HCT116 (cell line): Measurements from ENCODE around the gene MYH15. TPM values are rescaled to one million over a fixed set of nuclear protein-coding genes. Genes with fewer than 3 reads are reported as not detected.

ENCODE experiments used
- ATAC-seq: fragments of 200-7000 bp; cut with Tn5 transposase; 2 replicates; pipeline ENCODE4 v1.9.1; 2020; ENCODE audit warnings: mild to moderate bottlenecking, moderate library complexity
- BruUV-seq: library from RNA; stranded (reverse); fragments of 400-500 nt; replicated peaks from 2 replicates; lab custom pipeline; 2021; lab: Mats Ljungman, UMichigan
- CTCF ChIA-PET: fragments of 300-600 bp; sonication (Branson Sonifier 250); formaldehyde crosslinking; loops from one replicate; lab custom pipeline; 2021; ENCODE audit warnings: antibody characterized with exemption; lab: Charles Lee
- POLR2A ChIA-PET: fragments of 300-600, 350-600 bp; sonication (Branson Sonifier 250); formaldehyde crosslinking; loops from one replicate; lab custom pipeline; 2021; ENCODE audit warnings: antibody characterized with exemption; lab: Charles Lee
- RAD21 ChIA-PET, 2 experiments: fragments of 300-600 bp; sonication (Branson Sonifier 250); formaldehyde crosslinking; loops; one replicate each; lab custom pipeline; 2023; ENCODE audit warnings: low total read pairs in 2 of 2; ENCODE audit not compliant: uncharacterized antibody in 2 of 2, unreplicated experiment in 2 of 2, low non-redundant PET in 1 of 2; lab: Charles Lee
- DNase-seq: peaks from one replicate; pipeline ENCODE4 v3.0.0-alpha.2; 2010; ENCODE audit warnings: low read depth, low spot score
- H2AFZ ChIP-seq: fragments of 200-600 bp; shearing (Covaris generic), sonication (generic); 2 replicates; pipeline ENCODE4 v1.6.1; 2017; ENCODE audit warnings: low read depth, mixed run types, mixed read lengths, antibody characterized with exemption, low read length; ENCODE audit not compliant: poor library complexity, severe bottlenecking
- H3K27ac ChIP-seq: 2 replicates; pipeline ENCODE4 v1.5.1; 2012; ENCODE audit warnings: low read depth, low read length
- H3K27me3 ChIP-seq: fragments of 200-600 bp; sonication (generic); 2 replicates; pipeline ENCODE4 v1.6.1; 2016; ENCODE audit warnings: mixed run types, low read length, mixed read lengths; ENCODE audit not compliant: insufficient read depth
- H3K36me3 ChIP-seq, 2 experiments: fragments of 200-500 bp in 1 of 2; fragments of 200-600 bp in 1 of 2; sonication (Bioruptor generic) in 1 of 2; sonication (generic) in 1 of 2; 2 replicates each; pipeline versions ENCODE4 v1.5.1 to v1.6.1; 2014 to 2016; ENCODE audit warnings: low read length in 2 of 2, inconsistent platforms in 1 of 2, mixed read lengths in 1 of 2, mixed run types in 1 of 2; ENCODE audit not compliant: insufficient read depth in 2 of 2, control insufficient read depth in 1 of 2
- H3K4me1 ChIP-seq, 2 experiments: fragments of 200-600 bp in 1 of 2; sonication (generic) in 1 of 2; 2 replicates each; pipeline versions ENCODE4 v1.5.1 to v1.6.1; 2012 to 2017; ENCODE audit warnings: low read length in 2 of 2, inconsistent platforms in 1 of 2, mild to moderate bottlenecking in 1 of 2, mixed read lengths in 1 of 2, mixed run types in 1 of 2, moderate library complexity in 1 of 2; ENCODE audit not compliant: insufficient read depth in 2 of 2, control insufficient read depth in 1 of 2
- H3K4me2 ChIP-seq: fragments of 200-600 bp; sonication (generic); 2 replicates; pipeline ENCODE4 v1.6.1; 2017; ENCODE audit warnings: mixed run types, low read length, mixed read lengths
- H3K4me3 ChIP-seq, 2 experiments: fragments of 200-600 bp in 1 of 2; sonication (generic) in 1 of 2; replicated peaks in 1 of 2; 2 replicates each; pipeline ENCODE4 v1.5.1; 2011 to 2016; ENCODE audit warnings: low read length in 2 of 2, control low read depth in 1 of 2, low read depth in 1 of 2, mild to moderate bottlenecking in 1 of 2, mixed read lengths in 1 of 2, mixed run types in 1 of 2
- H3K79me2 ChIP-seq: fragments of 200-600 bp; sonication (generic); 2 replicates; pipeline ENCODE4 v1.6.1; 2017; ENCODE audit warnings: mild to moderate bottlenecking, mixed run types, low read length, moderate library complexity, mixed read lengths; ENCODE audit not compliant: insufficient read depth
- H3K9ac ChIP-seq: fragments of 200-600 bp; sonication (generic); 2 replicates; pipeline ENCODE4 v1.6.1; 2016; ENCODE audit warnings: low read length, mixed read lengths
- H3K9me2 ChIP-seq: fragments of 200-600 bp; sonication (generic), shearing (Covaris generic); 2 replicates; pipeline ENCODE4 v1.6.1; 2017; ENCODE audit warnings: mixed run types, mild to moderate bottlenecking, moderate library complexity; ENCODE audit not compliant: insufficient read depth
- H3K9me3 ChIP-seq, 2 experiments: fragments of 200-500 bp in 1 of 2; fragments of 200-600 bp in 1 of 2; sonication (Bioruptor generic) in 1 of 2; sonication (generic) in 1 of 2; 2 replicates each; pipeline ENCODE4 v1.6.1; 2014 to 2017; ENCODE audit warnings: low read length in 2 of 2, mixed read lengths in 2 of 2, inconsistent platforms in 1 of 2, low read depth in 1 of 2, mild to moderate bottlenecking in 1 of 2, mixed run types in 1 of 2, moderate library complexity in 1 of 2; ENCODE audit not compliant: control insufficient read depth in 1 of 2, insufficient read depth in 1 of 2
- H4K20me1 ChIP-seq: fragments of 200-600 bp; sonication (generic), shearing (Covaris generic); 2 replicates; pipeline ENCODE4 v1.6.1; 2017; ENCODE audit warnings: mixed run types, mild to moderate bottlenecking, moderate library complexity; ENCODE audit not compliant: insufficient read depth
- CBX3 ChIP-seq: IDR thresholded peaks from 2 replicates; pipeline ENCODE4 v1.6.1; 2012; ENCODE audit warnings: low read depth
- CEBPB ChIP-seq: IDR thresholded peaks from 2 replicates; pipeline ENCODE4 v1.6.1; 2012; ENCODE audit warnings: low read depth
- POLR2A ChIP-seq: IDR thresholded peaks from 2 replicates; pipeline ENCODE4 v1.7.0; 2011; ENCODE audit warnings: borderline replicate concordance; ENCODE audit not compliant: insufficient read depth, insufficient read length; ENCODE audit errors: extremely low read depth
- RAD21 ChIP-seq: IDR thresholded peaks from 2 replicates; pipeline ENCODE4 v1.6.1; 2012; ENCODE audit warnings: low read depth, mild to moderate bottlenecking
- SRF ChIP-seq: IDR thresholded peaks from 2 replicates; pipeline ENCODE4 v1.6.1; 2012; ENCODE audit warnings: low read depth
- intact Hi-C: fragments of 100-400 bp; cut with micrococcal nuclease; formaldehyde crosslinking; loops from 2 replicates; pipeline ENCODE4 v1.10.0; 2022
- total RNA-seq: library from RNA; stranded (reverse); gene quantifications from one replicate; pipeline ENCODE4 v1.2.1, GENCODE V29; 2021; ENCODE audit not compliant: unreplicated experiment
- TF ChIP-seq, protein P1 (sequence below): IDR thresholded peaks from 2 replicates; pipeline ENCODE4 v1.6.1; 2012
- TF ChIP-seq, protein P2 (sequence below), 3 experiments: fragments of 200-600 bp in 1 of 3; sonication (generic) in 1 of 3; IDR thresholded peaks in 2 of 3; conservative IDR thresholded peaks in 1 of 3; 2 replicates each; pipeline ENCODE4 v1.5.1; 2012 to 2017; ENCODE audit warnings: low read depth in 2 of 3, low read length in 2 of 3, antibody characterized with exemption in 1 of 3, borderline replicate concordance in 1 of 3, control low read depth in 1 of 3, mild to moderate bottlenecking in 1 of 3, mixed read lengths in 1 of 3, mixed run types in 1 of 3, moderate library complexity in 1 of 3; ENCODE audit not compliant: insufficient read depth in 1 of 3
- TF ChIP-seq, protein P3 (sequence below): IDR thresholded peaks from 2 replicates; pipeline ENCODE4 v1.6.1; 2012

Gene MYH15
- total RNA-seq, 1 experiment from 2014 or later, result 11.2 TPM

DNA sequence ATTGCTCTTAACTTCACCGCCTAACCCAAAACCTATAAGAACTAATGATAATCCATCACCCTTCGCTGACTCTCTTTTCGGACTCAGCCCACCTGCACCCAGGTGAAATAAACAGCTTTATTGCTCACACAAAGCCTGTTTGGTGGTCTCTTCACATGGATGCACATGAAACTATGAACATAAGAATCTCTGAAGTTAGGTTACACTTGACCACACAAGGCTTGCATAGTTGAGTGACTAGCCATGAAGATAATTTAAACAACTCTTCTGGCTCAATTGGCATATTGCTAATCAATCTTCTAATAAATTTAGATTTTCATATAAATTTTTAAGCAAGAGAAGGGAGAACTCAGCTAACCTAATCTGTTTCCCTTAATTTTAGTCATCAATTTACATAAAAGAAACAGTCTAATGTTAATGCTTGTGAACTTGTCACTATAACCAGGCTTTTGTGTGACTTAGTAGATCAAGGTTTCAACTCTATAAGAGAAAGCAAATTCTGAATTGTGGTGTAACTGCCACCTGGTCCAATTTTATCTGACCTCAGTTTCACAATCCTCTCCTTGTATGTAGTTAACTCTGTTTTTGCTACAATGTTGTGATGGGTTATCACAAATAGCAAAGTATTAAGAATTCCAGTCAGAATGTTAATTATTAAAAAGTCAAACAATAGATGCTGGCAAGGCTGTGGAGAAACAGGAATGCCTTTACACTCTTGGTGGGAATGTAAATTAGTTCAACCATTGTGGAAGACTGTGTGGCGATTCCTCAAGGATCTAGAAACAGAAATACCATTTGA lies 132.0 kb downstream of the MYH15 start:
- Histone ChIP-seq H4K20me1 (no peaks in the 10 kb centered on the region), H3K27me3 (no peaks in the 10 kb centered on the region), H3K4me1 (no peaks in the 10 kb centered on the region), H3K4me2 (no peak overlapping the region), H3K4me3 (no peak overlapping the region), H3K79me2 (no peaks in the 10 kb centered on the region), H3K36me3 (no peaks in the 10 kb centered on the region)
- no peak for ATAC-seq
- intact Hi-C loops, result no loop called here
- DNase-seq, result no peak
- RAD21 ChIA-PET, result no interaction called here
- BruUV-seq, result no TSS peak
- TF ChIP-seq, protein P1, sequence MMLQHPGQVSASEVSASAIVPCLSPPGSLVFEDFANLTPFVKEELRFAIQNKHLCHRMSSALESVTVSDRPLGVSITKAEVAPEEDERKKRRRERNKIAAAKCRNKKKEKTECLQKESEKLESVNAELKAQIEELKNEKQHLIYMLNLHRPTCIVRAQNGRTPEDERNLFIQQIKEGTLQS, result no peak
- TF ChIP-seq CBX3 (no peak), POLR2A (no peak), SRF (no peak), RAD21 (no peak), CEBPB (no peak)
- TF ChIP-seq, protein P2, sequence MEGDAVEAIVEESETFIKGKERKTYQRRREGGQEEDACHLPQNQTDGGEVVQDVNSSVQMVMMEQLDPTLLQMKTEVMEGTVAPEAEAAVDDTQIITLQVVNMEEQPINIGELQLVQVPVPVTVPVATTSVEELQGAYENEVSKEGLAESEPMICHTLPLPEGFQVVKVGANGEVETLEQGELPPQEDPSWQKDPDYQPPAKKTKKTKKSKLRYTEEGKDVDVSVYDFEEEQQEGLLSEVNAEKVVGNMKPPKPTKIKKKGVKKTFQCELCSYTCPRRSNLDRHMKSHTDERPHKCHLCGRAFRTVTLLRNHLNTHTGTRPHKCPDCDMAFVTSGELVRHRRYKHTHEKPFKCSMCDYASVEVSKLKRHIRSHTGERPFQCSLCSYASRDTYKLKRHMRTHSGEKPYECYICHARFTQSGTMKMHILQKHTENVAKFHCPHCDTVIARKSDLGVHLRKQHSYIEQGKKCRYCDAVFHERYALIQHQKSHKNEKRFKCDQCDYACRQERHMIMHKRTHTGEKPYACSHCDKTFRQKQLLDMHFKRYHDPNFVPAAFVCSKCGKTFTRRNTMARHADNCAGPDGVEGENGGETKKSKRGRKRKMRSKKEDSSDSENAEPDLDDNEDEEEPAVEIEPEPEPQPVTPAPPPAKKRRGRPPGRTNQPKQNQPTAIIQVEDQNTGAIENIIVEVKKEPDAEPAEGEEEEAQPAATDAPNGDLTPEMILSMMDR (IDR thresholded peaks at IDR 0.05 in 2 of 3, conservative IDR thresholded peaks at IDR 0.05 in 1 of 3; ENCODE audit: borderline replicate concordance in 1 of 3, insufficient read depth in 1 of 3, low read depth in 2 of 3, low read length in 2 of 3), result no peak
- TF ChIP-seq, protein P3, sequence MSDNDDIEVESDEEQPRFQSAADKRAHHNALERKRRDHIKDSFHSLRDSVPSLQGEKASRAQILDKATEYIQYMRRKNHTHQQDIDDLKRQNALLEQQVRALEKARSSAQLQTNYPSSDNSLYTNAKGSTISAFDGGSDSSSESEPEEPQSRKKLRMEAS, result no peak
- TF ChIP-seq, all 23 proteins: peak for 0
- POLR2A ChIA-PET, result no interaction called here
- Histone ChIP-seq H3K9me3 (no peaks in the 10 kb centered on the region), H3K9ac (no peak overlapping the region), H3K27ac (no peak overlapping the region), H2AFZ (no peak overlapping the region), H3K9me2 (no peaks in the 10 kb centered on the region)
- CTCF ChIA-PET, result no interaction called here
